Adipocyte (in vitro differentiated cells): Measurements from ENCODE around the gene CHAF1B.

Experiments used
- DNase-seq: peaks from one replicate; pipeline ENCODE4 v3.0.0-alpha.2; 2015; ENCODE audit warnings: low read depth
- H3K27me3 ChIP-seq: replicated peaks from 2 replicates; pipeline ENCODE4 v1.7.0; 2013; ENCODE audit warnings: mild to moderate bottlenecking, low read length, moderate library complexity; ENCODE audit not compliant: control insufficient read depth, insufficient read depth
- H3K36me3 ChIP-seq: 2 replicates; pipeline ENCODE4 v1.7.0; 2013; ENCODE audit warnings: low read length, mild to moderate bottlenecking, moderate library complexity; ENCODE audit not compliant: control insufficient read depth, insufficient read depth, severe bottlenecking
- H3K4me1 ChIP-seq: 2 replicates; pipeline ENCODE4 v1.7.0; 2013; ENCODE audit warnings: mild to moderate bottlenecking, low read length, moderate library complexity; ENCODE audit not compliant: control insufficient read depth, insufficient read depth
- H3K4me3 ChIP-seq: 2 replicates; pipeline ENCODE4 v1.7.0; 2013; ENCODE audit warnings: mild to moderate bottlenecking, low read length, moderate library complexity
- H3K9ac ChIP-seq: 2 replicates; pipeline ENCODE4 v1.7.0; 2013; ENCODE audit warnings: mild to moderate bottlenecking, low read length, moderate library complexity
- H3K9me3 ChIP-seq: 2 replicates; pipeline ENCODE4 v1.7.0; 2013; ENCODE audit warnings: mild to moderate bottlenecking, low read length, moderate library complexity; ENCODE audit not compliant: control insufficient read depth

The CHAF1B gene

GRCh38 chr21:36429947-36430546 is 44.9 kb downstream of the CHAF1B start:
- Histone ChIP-seq H3K9ac (peak overlapping the region; percentile 31), H3K4me1 (peaks cover 16% of the 10 kb centered on the region), H3K27me3 (no peaks in the 10 kb centered on the region), H3K9me3 (no peaks in the 10 kb centered on the region), H3K36me3 (no peaks in the 10 kb centered on the region), H3K4me3 (peak overlapping the region; percentile 65)
- DNase-seq = peak; percentile 96

DNA sequence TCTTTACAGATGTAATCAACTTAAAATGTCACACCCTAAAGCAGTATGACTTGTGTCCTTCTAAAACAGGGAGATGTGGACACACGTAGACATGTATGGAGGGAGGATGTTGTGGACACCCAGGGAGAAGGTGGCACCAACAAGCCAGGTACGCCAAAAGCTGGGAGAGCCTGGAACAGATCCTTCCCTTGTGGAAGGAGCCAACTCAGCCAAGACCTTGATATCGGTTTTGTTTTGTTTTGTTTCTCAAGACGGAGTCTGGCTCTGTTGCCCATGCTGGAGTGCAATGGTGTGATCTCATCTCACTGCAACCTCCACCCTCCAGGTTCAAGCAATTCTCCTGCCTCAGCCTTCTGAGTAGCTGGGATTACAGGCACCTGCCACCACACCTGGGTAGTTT is 45.6 kb downstream of the CHAF1B start:
- Histone ChIP-seq H3K27me3 (no peaks in the 10 kb centered on the region), H3K36me3 (no peaks in the 10 kb centered on the region), H3K9me3 (no peaks in the 10 kb centered on the region), H3K4me3 (peak overlapping the region; percentile 65), H3K4me1 (peaks cover 16% of the 10 kb centered on the region), H3K9ac (peak overlapping the region; percentile 31)
- DNase-seq = no peak

GRCh38 chr21:36431252-36431651 is 46.1 kb downstream of the CHAF1B start:
- no peak for DNase-seq
- Histone ChIP-seq H3K27me3 (no peaks in the 10 kb centered on the region), H3K4me3 (no peak overlapping the region), H3K4me1 (peaks cover 16% of the 10 kb centered on the region), H3K9ac (no peak overlapping the region), H3K9me3 (no peaks in the 10 kb centered on the region), H3K36me3 (no peaks in the 10 kb centered on the region)

- Histone ChIP-seq H3K36me3 (no peaks in the 10 kb centered on the region), H3K9me3 (no peaks in the 10 kb centered on the region), H3K4me3 (no peak overlapping the region), H3K4me1 (peaks cover 21% of the 10 kb centered on the region), H3K9ac (no peak overlapping the region), H3K27me3 (no peaks in the 10 kb centered on the region)
- DNase-seq = no peak
Observed at GRCh38 chr21:36433059-36433709, 48.0 kb downstream of the CHAF1B start.

GRCh38 chr21:36434144-36434543 is 49.0 kb downstream of the CHAF1B start:
- Histone ChIP-seq H3K9ac (no peak overlapping the region), H3K4me1 (peaks cover 15% of the 10 kb centered on the region), H3K36me3 (no peaks in the 10 kb centered on the region), H3K9me3 (no peaks in the 10 kb centered on the region), H3K4me3 (no peak overlapping the region), H3K27me3 (no peaks in the 10 kb centered on the region)
- no peak for DNase-seq

DNA sequence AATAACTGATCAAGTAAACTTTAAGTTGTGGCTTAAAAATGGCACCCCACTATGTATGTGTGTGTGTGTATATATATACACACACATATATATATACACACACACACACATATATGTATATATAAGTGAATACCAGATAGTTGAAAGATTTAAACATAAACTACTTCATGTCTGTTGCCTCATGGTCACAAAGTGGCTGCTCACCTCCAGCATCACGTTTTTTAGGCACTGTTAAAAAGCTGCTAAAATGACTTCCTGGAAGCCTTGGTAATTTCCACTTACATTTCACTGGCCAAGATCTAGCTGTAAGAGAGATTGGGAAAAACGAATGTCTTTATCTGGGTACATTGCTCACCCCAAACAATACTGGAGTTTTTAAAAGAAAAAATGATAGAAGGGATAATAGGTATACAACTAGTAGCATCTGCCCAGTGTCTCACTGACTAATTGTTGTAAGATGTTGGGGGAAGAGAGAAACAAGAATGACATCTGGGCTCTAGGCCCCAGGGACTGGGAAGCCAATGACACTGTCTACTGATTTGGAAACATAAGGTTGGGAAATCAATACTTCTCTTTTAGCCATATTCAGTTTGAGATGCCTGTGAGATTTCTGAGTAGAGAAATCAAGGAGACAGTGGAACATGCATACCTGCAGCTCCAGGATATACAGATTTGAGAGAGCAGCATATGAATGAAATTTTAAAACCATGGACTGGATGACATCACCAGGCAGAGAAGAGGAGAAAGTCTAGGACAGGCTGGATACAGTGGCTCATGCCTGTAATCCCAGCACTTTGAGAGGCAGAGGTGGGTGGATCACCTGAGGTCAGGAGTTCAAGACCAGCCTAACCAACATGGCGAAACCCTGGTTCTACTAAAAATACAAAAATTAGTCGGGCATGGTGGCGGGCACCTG is 51.9 kb downstream of the CHAF1B start:
- H3K9me3 ChIP-seq = no peaks in the 10 kb centered on the region
- H3K36me3 ChIP-seq = no peaks in the 10 kb centered on the region
- DNase-seq = no peak
- no peaks in the 10 kb centered on the region for H3K27me3 ChIP-seq
- peaks cover 7% of the 10 kb centered on the region for H3K4me1 ChIP-seq
- H3K9ac ChIP-seq = no peak overlapping the region
- H3K4me3 ChIP-seq = no peak overlapping the region

DNA sequence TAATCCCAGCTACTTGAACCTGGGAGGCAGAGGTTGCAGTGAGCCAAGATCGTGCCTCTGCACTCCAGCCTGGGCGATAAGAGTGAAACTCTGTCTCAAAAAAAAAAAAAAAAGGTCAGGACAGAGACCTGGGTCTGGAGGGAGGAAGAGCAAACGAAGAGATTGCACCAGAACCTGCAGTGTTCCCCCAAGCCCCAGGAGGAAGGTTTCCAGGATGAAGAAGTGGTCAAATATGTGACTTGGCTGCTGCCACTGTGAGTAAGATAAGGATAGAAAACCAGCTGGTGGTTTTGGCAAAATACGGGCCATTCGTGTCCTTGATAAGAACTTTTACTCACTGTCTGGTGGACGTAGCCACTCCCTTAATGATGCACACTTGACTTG is 52.5 kb downstream of the CHAF1B start:
- no peaks in the 10 kb centered on the region for H3K36me3 ChIP-seq
- DNase-seq = peak; percentile 45
- no peak overlapping the region for H3K9ac ChIP-seq
- no peak overlapping the region for H3K4me3 ChIP-seq
- H3K27me3 ChIP-seq = no peaks in the 10 kb centered on the region
- H3K9me3 ChIP-seq = no peaks in the 10 kb centered on the region
- H3K4me1 ChIP-seq = peaks cover 7% of the 10 kb centered on the region

DNA sequence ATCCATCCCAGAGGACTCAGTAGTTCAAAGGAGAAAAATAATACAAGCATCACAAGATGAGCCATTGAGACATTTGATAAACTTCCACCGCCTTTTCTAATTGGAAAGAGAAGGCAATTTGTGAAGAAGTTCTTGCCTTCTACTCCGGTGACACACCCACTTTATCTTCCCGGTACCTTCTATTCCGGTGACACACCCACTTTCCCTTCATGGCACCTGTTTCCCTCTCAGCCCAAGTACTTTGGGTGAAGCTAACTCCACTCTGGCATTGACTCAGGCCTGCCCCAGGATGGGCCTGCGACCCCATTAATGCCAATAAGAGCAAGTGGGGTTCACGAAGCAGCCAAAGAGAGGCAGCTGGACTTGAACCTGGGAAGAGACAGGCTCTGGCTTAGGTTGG is 56.5 kb downstream of the CHAF1B start:
- H3K9ac ChIP-seq = no peak overlapping the region
- no peaks in the 10 kb centered on the region for H3K9me3 ChIP-seq
- peaks cover 7% of the 10 kb centered on the region for H3K4me1 ChIP-seq
- no peak overlapping the region for H3K4me3 ChIP-seq
- no peaks in the 10 kb centered on the region for H3K36me3 ChIP-seq
- no peaks in the 10 kb centered on the region for H3K27me3 ChIP-seq
- DNase-seq = no peak

GRCh38 chr21:36446301-36446700 is 61.1 kb downstream of the CHAF1B start:
- no peak for DNase-seq
- Histone ChIP-seq H3K27me3 (no peaks in the 10 kb centered on the region), H3K4me3 (no peak overlapping the region), H3K4me1 (no peaks in the 10 kb centered on the region), H3K36me3 (no peaks in the 10 kb centered on the region), H3K9ac (no peak overlapping the region), H3K9me3 (no peaks in the 10 kb centered on the region)

GRCh38 chr21:36450511-36450910 is 65.3 kb downstream of the CHAF1B start:
- Histone ChIP-seq H3K9me3 (no peaks in the 10 kb centered on the region), H3K4me3 (no peak overlapping the region), H3K4me1 (peaks cover 13% of the 10 kb centered on the region), H3K36me3 (no peaks in the 10 kb centered on the region), H3K9ac (no peak overlapping the region), H3K27me3 (no peaks in the 10 kb centered on the region)
- DNase-seq = no peak

DNA sequence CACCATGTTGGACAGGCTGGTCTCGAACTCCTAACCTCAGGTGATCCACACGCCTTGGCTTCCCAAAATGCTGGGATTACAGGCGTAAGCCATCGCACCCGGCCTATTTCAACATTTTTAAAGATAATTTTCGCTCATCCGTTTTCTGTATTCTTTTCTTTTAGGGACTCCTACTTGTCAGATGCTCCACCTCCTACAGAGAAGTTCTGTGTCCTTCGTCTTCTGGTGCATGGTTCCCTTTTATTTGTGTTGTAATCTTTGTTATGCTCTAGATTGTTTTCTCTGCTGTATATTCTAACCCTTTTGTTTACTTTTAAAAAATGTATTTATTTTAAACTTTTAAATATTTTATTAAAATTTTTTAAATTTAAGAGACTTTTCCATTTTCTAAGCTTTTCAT is 66.3 kb downstream of the CHAF1B start:
- Histone ChIP-seq H3K4me1 (peaks cover 13% of the 10 kb centered on the region), H3K9me3 (no peaks in the 10 kb centered on the region), H3K4me3 (no peak overlapping the region)

More for the DNA sequence above, 66.3 kb downstream of the CHAF1B start:
- DNase-seq = no peak
- H3K27me3 ChIP-seq = peaks cover 4% of the 10 kb centered on the region
- H3K36me3 ChIP-seq = no peaks in the 10 kb centered on the region
- H3K9ac ChIP-seq = no peak overlapping the region
